Cerebellar nuclear complex (tissue), 1 donor: ENCODE measurements around the gene TP53AIP1.

Experiments used
- DNase-seq, 2 experiments: peaks; one replicate each; lab custom pipeline; 2025; lab: John Stamatoyannopoulos, UW

Gene TP53AIP1, protein sequence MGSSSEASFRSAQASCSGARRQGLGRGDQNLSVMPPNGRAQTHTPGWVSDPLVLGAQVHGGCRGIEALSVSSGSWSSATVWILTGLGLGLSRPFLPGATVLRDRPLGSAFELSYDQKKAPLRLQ

DNA sequence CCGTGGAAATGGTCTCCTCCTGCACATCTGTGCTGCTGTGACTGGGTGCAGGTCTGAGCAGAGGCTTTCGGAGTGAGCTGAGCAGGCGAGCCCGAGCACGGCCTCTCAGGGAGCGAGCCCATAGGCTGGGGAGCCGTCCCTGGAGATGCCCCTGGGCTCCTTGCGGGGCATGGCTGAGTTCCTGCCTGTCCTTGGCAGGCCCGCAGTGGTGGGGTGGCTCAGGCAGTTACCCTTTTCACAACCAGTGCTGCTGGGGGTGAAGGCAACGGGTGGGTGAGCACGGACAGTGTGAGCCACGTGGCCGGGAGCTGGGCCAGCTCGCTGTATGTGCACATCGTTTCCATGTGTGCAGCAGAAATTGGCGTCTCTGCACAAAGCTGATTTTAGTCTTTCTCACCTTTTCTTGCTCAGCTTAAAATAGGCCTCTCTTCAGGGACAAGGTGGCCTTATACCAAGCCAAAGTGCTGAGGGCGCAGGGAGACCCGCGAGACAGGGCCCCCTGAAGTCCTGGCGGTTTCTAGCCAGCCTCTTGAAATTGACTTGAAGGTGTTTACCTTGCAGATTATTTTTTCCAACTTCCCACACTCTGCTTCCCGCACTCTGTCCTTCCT lies at the start of gene TP53AIP1:
TP53AIP1 (minus strand) TSS at position 55 of the 611 bp plus-strand sequence. CDS start 5,053 bp downstream, outside the sequence.
- DNase-seq: no peak

DNA sequence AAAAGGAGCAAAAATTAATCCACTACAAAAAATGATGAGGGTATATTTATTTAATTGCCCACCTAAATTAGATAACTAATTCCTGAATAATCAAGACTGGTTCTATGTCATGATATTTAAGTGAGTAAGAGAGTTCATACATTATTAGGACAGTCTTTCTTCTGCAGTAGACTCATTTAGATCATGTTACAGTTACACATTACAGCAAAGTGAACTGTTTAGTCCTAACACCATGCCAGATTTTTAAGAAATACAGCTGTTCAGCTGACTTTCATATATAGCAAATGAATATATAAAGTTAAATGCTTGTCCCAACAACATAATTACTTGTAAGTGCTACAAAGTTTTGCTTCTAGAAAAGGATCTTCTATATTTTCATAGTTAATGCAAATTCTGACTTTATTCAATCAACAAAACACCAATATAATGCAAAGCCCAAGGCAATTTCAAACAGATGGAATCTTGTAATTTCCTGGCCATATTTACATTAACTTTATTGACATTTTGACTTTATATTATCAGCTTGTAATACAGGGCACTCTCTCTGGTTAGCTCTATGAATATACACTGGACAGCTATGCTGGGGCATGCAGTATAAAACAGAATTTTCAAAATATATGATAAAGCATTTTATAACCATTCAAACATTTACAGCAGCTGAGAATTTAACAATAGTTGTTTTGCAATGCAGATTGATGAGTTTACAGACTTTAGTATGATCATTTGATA lies 45.7 kb upstream of the TP53AIP1 start:
- no peak for DNase-seq

DNA sequence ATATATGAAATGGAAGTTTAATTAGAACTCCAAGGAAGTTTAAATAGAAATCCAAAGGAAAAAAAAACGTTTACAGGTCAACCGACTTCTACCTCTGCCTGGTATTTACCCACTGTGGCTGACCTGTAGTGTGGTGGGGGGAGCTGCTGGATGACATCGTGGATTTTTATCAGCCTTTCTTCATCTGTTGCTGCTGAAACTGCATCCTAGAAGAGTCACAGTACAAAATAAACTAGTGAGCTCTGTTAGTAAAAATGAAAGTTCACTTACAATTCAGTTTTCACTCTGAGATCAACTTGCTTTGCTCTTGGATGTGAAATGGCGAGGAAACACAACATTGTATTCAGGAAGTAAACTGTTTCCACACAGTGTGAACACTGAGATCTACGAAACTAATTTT lies 43.2 kb upstream of the TP53AIP1 start:
- DNase-seq: no peak

DNA sequence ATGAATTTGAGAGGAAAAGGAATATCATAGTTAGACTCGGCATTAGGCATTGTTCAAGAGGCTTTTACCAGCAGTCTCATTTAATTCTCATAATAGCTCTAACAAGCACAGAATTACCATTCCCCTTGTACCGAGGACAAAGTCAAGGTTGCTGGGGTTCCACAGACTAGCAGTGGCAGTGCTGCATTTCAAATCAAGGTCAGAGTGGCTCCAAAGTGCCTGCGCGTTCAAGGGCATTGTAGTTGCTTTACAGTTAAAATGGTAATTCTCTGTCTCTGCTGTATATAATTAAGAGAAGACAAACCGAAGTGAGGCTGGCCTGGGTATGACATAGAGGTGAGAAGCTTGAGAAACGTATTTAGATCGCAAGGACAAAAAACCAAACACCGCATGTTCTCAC lies 40.4 kb upstream of the TP53AIP1 start:
- no peak for DNase-seq

DNA sequence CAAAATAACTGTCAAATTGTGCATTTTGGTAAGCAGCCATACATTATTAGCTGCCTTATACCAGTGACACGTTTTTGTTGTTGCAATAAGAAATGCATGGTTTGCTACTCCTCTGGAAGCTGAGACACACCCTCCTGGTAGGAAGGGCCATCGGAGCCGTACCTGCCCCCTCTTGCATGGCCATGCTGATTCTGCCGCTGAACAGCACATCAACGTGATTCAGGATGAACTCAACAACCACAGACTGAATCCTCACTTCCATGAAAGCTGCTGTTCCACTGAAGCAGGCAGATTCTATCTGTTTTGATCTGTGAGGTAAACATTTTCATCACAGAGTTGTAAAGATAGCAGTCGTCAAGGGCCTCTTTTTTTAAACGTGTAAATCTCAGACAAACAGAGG lies 38.6 kb upstream of the TP53AIP1 start:
- DNase-seq: no peak

DNA sequence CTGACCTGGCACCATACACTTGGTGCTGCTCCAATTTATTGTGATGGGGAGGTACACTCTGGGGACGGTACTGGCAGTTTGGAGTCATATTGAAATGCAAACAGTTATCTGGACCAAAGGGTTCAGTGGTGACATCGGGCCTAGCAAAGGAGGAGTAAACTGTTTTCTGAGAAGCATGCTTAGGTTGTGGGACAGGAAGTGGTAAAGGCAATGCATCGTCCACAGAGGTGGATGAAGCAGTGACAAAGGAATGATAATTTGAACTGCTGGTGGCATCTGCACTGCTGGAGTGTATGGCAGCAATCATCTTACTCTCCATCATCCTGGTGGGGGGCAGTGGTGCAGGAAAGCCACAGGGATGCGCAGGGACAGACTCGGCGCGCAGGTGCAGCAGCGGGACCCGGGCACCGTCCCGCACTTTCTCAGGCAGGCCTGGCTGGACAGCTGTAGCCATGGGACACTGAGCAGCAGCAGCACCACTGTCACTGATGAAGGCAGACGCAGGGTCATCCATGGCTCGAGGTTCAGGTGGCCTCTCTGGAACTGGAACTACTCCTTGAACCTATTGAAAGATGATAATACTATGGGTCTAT lies 28.0 kb upstream of the TP53AIP1 start:
- no peak for DNase-seq

DNA sequence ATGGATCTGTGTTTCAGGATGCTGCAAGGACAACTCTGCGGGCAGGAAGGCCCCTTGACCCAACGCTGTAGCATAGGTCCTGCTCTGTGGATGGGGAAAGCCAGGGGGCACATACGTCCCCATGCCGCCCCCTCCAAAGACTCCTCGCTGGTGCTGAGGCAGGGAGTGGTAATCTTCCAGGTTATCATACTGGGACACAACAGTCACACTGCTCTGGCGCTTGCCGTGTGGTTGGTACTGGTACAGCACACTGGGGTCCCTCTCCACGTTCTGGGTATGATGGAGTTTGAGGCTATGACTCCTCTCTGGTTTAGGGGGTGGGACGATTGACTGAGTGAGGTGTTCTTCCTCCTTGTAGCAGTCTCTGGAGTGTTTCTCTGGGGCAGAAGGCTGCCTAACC lies 26.2 kb upstream of the TP53AIP1 start:
- DNase-seq: no peak

DNA sequence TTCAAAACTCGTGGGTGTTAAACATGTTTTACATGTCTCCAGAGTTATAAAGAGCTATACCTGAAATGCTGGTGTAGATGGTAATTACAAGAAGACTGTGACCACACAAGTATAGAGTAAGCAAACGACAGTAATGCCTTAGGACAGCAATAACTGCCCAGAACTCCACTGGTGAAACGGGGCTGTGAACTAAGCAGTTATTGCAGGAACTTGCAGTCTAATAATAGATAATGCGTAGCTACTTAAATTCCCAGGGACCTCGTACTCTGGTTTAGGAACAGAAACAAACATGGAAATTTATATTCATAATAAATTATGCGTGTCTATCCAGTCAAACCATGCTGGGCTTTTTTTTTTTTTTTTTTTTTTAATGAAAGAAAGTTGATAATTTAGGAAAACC lies 24.9 kb upstream of the TP53AIP1 start:
- DNase-seq: no peak

DNA sequence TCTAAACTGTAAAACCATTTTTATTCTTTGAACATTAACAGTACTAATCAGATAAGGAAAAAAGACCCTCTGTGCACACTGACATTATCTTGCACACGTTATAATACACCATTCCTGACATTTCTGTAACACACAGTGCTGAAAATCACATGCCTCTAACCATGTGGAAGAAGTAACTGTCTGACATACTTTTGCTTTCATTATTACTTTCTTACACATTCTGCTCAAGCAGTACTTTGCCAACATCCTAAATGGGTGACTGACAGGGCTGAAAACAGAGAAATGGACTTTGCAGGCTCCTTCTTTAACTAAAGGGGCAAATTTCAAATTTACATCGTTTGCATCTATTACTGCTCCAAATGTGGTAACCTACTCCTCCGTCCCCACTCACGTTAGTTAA lies 22.8 kb upstream of the TP53AIP1 start:
- no peak for DNase-seq

DNA sequence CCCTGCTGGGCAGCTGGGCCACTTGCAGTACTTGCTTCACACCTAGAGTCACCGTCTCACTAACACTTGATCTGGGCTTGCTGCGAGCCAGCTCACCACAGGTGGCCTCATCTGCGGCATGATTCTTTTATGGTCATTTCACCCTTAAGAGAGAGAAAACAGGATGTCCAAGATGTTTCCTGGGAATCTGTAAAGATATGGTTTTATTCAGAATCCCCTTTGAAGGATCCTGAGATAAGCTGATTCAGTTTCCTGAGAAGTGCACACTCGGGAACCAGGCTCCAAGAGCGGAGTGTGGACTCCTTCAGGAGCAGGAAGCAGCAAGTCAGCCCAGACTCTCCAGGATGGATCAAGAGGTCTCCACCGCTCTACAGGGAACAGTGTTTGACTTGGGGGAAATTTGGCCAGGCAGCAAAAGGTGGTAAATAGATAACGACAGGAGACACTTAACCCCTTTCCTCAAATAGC lies 21.8 kb upstream of the TP53AIP1 start:
- no peak for DNase-seq

DNA sequence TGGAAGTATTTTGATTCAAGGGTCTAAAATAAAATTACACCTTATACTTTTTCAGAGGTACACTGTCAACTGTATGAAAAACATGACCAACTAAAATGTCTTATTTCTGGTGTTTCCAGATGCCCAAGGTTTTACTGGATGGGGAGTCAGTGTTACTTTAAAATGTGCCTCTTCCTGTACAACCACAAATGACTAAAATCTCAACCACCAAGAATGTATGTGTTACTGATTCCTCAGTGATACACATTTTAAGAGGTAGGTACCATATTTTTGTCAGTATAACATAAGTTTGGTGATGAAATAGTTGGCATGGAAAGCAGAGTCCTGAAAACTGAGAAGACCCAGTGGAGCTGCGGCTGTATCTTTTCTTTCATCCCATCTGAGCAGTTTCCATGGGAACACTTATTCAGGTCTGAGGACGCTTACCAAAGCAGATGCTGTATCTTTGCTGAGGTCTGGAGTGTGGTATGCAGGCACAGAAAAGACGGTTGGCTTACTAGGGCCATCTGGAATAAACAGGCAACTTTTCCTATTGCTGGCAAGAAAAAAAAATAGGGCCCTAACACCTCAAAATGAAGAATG lies 21.2 kb upstream of the TP53AIP1 start:
- no peak for DNase-seq

DNA sequence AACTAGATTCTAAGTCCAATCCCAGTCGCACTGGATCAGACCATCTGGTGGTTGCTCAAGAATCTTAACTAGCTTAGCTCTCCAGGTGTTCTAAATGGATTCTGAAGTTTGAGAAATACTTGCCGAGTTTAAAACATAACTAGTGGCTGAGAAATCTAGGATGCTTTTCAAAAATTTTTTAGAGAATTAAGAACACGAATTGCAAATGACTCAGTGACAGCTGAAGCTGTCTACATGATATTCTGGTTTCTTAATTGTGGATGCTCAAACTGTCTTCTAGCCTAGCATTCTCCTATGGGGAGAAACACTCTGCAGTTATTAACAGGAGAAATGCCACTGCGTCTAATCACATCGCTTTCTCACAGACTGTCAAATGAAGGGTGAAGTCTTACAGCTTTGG lies 20.2 kb upstream of the TP53AIP1 start:
- no peak for DNase-seq

DNA sequence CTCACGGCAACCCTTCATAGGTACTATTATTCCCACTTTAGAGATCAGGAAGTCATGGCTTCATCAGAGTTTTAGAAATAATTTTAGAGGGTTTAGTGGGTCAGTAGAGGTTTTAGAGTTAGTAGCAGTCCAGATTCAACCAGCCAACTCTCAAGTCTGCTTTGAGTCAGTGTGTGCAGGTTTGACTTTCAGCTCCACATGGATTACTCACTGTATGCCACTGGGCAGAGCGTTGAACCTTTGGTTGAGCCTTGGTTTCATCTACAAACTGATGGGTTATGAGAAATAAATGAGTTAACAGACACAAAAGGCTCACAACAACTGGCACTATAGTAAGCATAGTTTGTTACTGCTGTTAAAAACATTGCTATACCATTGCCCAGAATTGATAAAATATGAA lies 19.0 kb upstream of the TP53AIP1 start:
- DNase-seq: no peak

DNA sequence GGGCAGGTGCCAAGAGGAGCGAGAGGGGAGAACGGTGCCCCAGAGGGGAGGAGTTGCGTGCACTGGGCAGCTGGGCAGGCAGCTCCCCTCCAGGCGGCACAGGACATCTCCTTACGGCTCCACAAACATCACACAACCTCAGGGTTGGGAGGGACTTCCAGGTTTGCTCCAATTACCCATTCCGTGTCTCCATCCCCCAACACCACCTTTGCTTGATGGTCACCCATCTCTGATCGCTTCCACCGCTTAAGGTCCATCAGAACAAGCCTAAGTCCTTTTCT lies 14.5 kb upstream of the TP53AIP1 start:
- DNase-seq: no peak

DNA sequence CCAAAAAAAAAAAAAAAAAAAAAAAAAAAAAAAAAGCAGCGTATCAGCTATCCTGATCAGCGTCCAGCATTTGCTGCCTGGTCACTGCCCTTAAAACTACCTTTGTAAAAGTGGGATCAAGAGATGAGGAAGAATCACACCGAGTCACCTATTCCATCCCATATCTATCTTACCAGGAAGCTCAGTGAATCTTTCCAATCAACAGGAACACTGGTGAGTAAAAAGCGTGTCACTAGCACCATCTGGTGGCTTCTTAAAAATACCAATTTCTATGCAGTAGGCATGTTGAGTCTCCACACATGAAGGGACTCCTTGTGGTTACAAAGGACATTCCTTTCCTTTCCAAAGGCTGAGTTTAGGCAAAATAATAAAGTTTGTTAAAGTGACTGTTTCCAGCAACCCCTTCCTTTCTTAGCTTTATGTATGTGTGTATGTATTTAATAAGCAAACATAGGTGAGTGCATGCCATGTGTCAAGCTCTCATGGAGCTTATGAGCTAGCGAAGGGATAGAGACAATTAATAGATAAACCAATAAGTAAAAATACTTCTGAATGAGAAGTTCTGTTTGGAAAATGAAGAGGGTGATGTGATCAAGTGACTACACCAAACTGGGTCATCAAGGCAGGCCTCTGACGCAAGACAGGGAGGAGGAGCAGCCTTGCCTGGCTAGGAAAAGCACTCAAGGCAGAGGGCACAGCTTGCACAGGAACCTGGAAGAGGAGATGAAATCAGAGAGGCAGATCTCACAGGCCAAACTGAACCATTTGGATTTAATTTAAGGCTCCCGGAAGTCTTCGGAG lies 13.9 kb upstream of the TP53AIP1 start:
- DNase-seq: peak in 1 of 2 experiments; percentile 41

DNA sequence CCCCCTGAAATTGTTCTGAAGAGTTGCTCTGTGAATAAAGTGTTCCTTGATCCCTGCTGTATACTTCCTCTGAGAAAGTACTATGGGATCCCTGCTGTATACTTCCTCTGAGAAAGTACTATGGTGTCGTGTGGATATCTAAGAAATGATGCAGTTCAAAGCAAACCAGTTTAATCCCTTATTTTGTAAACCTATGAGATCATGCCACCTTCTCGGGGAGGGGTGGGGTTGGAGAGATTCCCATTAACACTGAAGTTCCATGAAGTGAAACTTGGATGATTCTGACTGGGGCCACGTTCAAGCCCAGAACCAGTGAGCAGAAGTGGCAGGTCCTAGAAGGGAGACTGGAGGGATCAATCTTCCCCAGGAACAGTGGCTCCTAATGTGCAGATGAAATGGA lies 13.0 kb upstream of the TP53AIP1 start:
- no peak for DNase-seq

DNA sequence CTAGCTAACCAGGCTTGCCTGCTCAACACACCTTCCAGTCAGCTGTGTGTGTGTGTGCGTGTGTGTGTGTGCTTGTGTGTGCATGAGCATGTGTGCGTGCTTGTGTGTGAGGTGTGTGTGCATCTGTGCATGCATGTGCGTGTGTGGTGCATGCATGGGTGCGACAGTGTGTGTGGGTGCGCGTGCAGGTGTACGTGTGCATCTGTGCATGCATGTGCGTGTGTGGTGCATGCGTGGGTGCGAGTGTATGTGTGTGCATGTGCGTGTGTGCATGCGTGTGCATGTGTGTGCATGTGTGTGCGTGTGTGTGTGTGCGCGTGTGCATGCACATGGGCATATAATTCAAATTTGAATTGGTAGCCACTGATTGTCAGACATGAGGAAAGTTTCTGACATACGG lies 10.5 kb upstream of the TP53AIP1 start:
- no peak for DNase-seq

DNA sequence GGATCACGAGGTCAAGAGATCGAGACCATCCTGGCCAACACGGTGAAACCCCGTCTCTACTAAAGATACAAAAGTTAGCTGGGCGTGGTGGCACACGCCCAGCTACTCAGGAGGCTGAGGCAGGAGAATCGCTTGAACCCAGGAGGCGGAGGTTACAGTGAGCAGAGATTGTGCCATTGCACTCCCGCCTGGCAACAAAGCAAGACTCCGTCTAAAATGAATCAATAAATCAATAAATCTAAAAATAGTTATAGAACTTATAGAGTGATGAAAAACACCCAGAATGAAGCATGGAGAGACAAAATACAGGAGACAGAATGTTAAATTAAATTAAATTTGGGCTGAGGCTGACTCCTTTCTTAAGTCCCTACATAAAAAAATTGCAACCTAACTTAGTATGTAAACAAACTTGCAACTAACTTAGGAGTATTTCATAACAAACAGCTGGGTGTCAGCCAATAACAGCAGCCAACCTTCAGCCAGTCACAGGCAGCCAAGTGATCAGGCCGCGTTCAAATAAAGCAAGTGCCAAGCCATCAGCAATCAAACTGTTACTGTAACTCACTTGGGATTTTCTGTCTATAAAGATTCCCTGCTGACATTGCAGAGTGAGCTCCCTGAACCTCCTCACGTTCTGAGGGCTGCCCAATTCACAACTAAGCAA lies 7.3 kb upstream of the TP53AIP1 start:
- no peak for DNase-seq

DNA sequence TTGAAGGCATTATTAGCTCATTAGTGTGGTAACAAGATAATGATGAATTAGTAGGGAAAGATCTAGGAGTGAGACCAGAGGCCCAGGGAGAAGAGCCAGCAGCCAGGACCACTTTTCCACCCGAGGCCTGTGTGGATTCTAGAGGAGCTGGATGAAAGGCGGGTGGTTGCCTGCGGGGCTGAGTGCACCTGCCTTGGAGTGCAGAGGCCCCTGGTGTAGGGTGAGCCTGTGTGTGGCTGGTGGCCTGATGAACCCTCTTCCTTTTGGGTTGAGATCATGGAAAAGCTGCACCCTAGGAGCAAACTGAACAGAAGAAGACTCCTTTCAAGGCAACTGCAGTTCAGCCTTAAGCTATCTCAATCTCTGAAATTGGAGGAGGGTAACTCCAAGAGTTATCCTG lies 5.9 kb upstream of the TP53AIP1 start:
- DNase-seq: no peak

DNA sequence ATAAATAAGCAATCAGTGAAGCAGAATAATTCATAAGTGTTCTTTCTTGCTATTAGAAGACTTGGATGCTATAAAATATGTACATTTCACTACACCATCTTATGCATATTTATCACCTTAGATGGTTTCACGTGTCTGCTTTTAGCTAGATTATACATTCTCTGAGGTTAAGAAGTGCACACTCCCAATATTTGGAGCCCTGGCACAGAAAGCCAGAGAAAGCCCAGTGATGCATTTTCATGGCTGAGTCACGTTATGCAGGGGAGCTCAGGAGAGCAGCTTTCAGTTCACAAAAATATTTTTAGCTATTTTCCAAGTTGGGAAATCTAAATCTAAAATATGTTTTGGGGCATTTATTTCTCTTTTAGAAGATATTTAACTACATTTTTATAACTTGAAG lies 5.1 kb upstream of the TP53AIP1 start:
- DNase-seq: no peak

DNA sequence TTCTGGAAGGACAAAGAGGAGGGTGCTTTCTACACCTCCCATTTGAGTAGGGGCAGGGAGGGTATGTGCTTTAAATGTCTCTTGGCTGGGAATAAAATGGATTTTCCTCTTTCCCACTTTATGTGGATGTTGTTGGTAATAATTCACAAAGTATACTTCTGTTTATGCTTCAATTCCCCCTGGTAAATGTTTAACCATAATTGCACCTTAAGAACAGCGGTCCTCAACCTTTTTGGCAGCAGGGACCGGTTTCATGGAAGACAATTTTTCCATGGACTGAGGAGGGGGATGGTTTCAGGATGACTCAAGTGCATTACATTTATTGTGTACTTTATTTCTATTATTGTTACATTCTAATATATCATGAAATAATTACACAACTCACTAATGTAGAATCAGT lies 4.0 kb upstream of the TP53AIP1 start:
- DNase-seq: no peak
